PC-9 (cell line): ENCODE results near the gene GAN. TPM values are rescaled to one million over a fixed set of nuclear protein-coding genes. Genes with fewer than 3 reads are reported as not detected.

Experiments
- BruUV-seq: library from RNA; stranded (reverse); fragments of 400-500 nt; replicated peaks from 2 replicates; lab custom pipeline; 2021; lab: Mats Ljungman, UMichigan
- CTCF ChIA-PET: fragments of 300-600 bp; sonication (Branson Sonifier 250); formaldehyde crosslinking; loops from one replicate; lab custom pipeline; 2022; ENCODE audit warnings: antibody characterized with exemption; lab: Charles Lee
- POLR2A ChIA-PET: fragments of 300-600 bp; sonication (Branson Sonifier 250); formaldehyde crosslinking; loops from one replicate; lab custom pipeline; 2022; ENCODE audit warnings: antibody characterized with exemption; ENCODE audit not compliant: unreplicated experiment; lab: Charles Lee
- DNase-seq, 2 experiments: peaks; one replicate each; pipeline versions ENCODE4 v3.0.0 to v3.0.0-alpha.2; 2015 to 2022; ENCODE audit warnings: mixed read lengths in 1 of 2
- H2AFZ ChIP-seq: fragments of 200-600 bp; sonication (generic); 2 replicates; pipeline ENCODE4 v1.8.1; 2017; ENCODE audit warnings: antibody characterized with exemption
- H3F3A ChIP-seq: fragments of 200-600 bp; sonication (generic); 2 replicates; pipeline ENCODE4 v1.8.1; 2017; ENCODE audit warnings: antibody characterized with exemption, mild to moderate bottlenecking, low read depth; ENCODE audit not compliant: insufficient read depth
- H3K27ac ChIP-seq: fragments of 200-600 bp; sonication (generic); 2 replicates; pipeline ENCODE4 v1.6.1; 2016; ENCODE audit warnings: mixed run types
- H3K27me3 ChIP-seq: fragments of 200-600 bp; sonication (generic); 2 replicates; pipeline ENCODE4 v1.6.1; 2016; ENCODE audit warnings: low read depth, mixed run types; ENCODE audit not compliant: insufficient read depth
- H3K36me3 ChIP-seq: fragments of 200-600 bp; sonication (generic); 2 replicates; pipeline ENCODE4 v1.6.1; 2016; ENCODE audit warnings: low read depth, mixed run types
- H3K4me1 ChIP-seq: fragments of 200-600 bp; sonication (generic); replicated peaks from 2 replicates; pipeline ENCODE4 v1.6.1; 2016; ENCODE audit warnings: mixed run types; ENCODE audit not compliant: insufficient read depth
- H3K4me2 ChIP-seq: fragments of 200-600 bp; sonication (generic); 2 replicates; pipeline ENCODE4 v1.6.1; 2017; ENCODE audit warnings: mixed run types
- H3K4me3 ChIP-seq: fragments of 200-600 bp; sonication (generic); 2 replicates; pipeline ENCODE4 v1.6.1; 2016; ENCODE audit warnings: mixed run types
- H3K79me2 ChIP-seq: fragments of 200-600 bp; sonication (generic); 2 replicates; pipeline ENCODE4 v1.6.1; 2017; ENCODE audit warnings: low read depth, mixed run types
- H3K9me2 ChIP-seq: fragments of 200-600 bp; sonication (generic); 2 replicates; pipeline ENCODE4 v1.8.1; 2017; ENCODE audit warnings: mild to moderate bottlenecking; ENCODE audit not compliant: insufficient read depth
- H3K9me3 ChIP-seq: fragments of 200-600 bp; sonication (generic); 2 replicates; pipeline ENCODE4 v1.8.1; 2016; ENCODE audit warnings: low read depth; ENCODE audit not compliant: insufficient read depth
- H4K20me1 ChIP-seq: fragments of 200-600 bp; sonication (generic); 2 replicates; pipeline ENCODE4 v1.8.1; 2017; ENCODE audit not compliant: insufficient read depth
- EZH2 ChIP-seq: fragments of 200-600 bp; sonication (generic); IDR thresholded peaks from 2 replicates; pipeline ENCODE4 v1.8.0; 2017; ENCODE audit warnings: antibody characterized with exemption, low read depth
- intact Hi-C: fragments of 100-400 bp; cut with micrococcal nuclease; formaldehyde crosslinking; loops from one replicate; pipeline ENCODE4 v1.10.0; 2022; ENCODE audit not compliant: unreplicated experiment
- total RNA-seq: library from RNA; stranded (reverse); gene quantifications from 2 replicates; pipeline ENCODE4 v1.2.3, GENCODE V29; 2021
- TF ChIP-seq, protein P1 (sequence below): fragments of 200-600 bp; sonication (generic); conservative IDR thresholded peaks from 2 replicates; pipeline ENCODE4 v1.6.1; 2017; ENCODE audit warnings: mixed run types, antibody characterized with exemption, mild to moderate bottlenecking, moderate library complexity

Gene GAN
- total RNA-seq, 1 experiment from 2014 or later = 11.9 TPM

DNA sequence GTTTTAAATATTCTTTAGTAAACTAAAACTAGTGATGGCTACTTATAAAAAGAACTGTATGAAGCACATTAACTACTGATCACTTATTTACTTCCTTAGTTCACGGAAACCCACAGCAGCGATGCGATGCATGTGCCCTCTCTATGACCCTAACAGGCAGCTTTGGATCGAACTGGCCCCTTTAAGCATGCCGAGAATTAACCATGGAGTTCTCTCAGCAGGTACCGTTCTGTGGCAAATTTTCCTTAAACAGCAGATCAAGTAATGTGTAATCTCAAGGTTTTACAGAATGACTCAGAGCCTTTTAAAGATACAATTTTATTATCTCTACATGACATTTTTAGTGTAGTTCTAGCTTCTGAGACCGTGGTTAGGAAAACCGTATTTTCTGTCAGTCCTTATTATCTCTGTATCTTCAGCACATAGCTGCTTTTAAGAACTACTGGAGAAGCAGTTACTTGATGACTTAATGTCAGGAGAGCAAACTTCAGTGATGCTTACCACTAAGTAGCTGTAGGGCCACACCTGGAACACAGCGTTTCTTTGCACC, 43.0 kb downstream of the GAN start:
- Histone ChIP-seq H3K4me2 (no peak overlapping the region), H4K20me1 (no peaks in the 10 kb centered on the region), H3K27ac (no peak overlapping the region), H3K9me3 (no peaks in the 10 kb centered on the region), H3K4me3 (no peak overlapping the region), H3K79me2 (no peaks in the 10 kb centered on the region), H3K27me3 (no peaks in the 10 kb centered on the region), H2AFZ (no peak overlapping the region), H3F3A (no peaks in the 10 kb centered on the region), H3K9me2 (no peaks in the 10 kb centered on the region), H3K36me3 (peaks cover 8% of the 10 kb centered on the region; the same call in 1 of the 2 replicates), H3K4me1 (no peaks in the 10 kb centered on the region)
- ChIA-PET CTCF (no interaction called here), POLR2A (no interaction called here)
- intact Hi-C loops = loop anchor here (5.0 kb wide), 1 partner anchor 95 kb away; no protein-coding TSS in a partner anchor
- DNase-seq = no peak
- TF ChIP-seq, protein P1, sequence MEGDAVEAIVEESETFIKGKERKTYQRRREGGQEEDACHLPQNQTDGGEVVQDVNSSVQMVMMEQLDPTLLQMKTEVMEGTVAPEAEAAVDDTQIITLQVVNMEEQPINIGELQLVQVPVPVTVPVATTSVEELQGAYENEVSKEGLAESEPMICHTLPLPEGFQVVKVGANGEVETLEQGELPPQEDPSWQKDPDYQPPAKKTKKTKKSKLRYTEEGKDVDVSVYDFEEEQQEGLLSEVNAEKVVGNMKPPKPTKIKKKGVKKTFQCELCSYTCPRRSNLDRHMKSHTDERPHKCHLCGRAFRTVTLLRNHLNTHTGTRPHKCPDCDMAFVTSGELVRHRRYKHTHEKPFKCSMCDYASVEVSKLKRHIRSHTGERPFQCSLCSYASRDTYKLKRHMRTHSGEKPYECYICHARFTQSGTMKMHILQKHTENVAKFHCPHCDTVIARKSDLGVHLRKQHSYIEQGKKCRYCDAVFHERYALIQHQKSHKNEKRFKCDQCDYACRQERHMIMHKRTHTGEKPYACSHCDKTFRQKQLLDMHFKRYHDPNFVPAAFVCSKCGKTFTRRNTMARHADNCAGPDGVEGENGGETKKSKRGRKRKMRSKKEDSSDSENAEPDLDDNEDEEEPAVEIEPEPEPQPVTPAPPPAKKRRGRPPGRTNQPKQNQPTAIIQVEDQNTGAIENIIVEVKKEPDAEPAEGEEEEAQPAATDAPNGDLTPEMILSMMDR = no peak
- TF ChIP-seq EZH2 = no peak
- BruUV-seq = no TSS peak

DNA sequence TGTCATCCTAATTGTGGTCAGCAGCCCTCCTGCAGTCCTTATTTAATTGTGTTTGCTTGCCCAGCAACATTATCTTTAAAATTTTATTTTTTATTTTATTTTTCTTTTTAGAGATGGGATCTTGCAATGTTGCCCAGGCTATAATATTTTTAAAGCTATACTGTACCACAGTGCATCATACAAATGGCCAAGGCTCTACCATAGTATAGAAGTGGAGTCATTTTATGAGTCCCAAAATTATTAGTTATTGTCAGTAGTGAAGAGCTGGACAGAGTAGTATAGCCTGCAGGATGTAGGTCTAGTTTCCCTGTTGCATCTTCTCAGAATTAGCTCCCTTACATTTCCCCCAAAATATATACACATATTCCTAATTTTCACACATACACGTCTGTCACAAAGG, 44.1 kb downstream of the GAN start:
- no peaks in the 10 kb centered on the region for H3K27me3 ChIP-seq
- no peak overlapping the region for H3K4me2 ChIP-seq
- TF ChIP-seq, protein P1 = no peak
- no peak for TF ChIP-seq EZH2
- no peaks in the 10 kb centered on the region for H3K4me1 ChIP-seq
- H3K36me3 ChIP-seq = peaks cover 8% of the 10 kb centered on the region
- no peaks in the 10 kb centered on the region for H3F3A ChIP-seq
- POLR2A ChIA-PET = no interaction called here
- no peak overlapping the region for H3K27ac ChIP-seq
- H3K79me2 ChIP-seq = no peaks in the 10 kb centered on the region
- H3K9me3 ChIP-seq = no peaks in the 10 kb centered on the region
- no peak overlapping the region for H2AFZ ChIP-seq
- CTCF ChIA-PET = no interaction called here
- no peaks in the 10 kb centered on the region for H4K20me1 ChIP-seq
- no peak for DNase-seq
- intact Hi-C loops = loop anchor here (5.0 kb wide), 1 partner anchor 97 kb away; no protein-coding TSS in a partner anchor
- no peaks in the 10 kb centered on the region for H3K9me2 ChIP-seq
- BruUV-seq = no TSS peak
- no peak overlapping the region for H3K4me3 ChIP-seq

DNA sequence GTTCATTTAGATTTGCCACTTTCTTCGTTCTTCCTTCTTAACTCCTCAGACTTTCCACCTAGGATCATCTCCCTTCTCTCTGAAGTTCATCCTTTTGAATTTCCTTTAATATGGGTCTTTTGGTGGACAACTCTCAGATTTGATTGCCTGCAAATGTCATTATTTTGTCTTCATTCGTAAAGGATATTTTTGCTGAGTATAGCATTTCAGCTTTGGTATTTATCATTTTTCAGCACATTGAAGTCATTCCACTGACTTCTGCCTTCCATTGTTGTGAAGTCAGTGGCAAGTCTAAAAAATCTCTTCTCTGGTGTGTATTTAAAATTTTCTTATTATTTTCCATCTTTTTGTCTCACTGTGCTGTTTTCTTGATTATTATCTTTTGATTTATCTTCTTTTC, 45.4 kb downstream of the GAN start:
- DNase-seq = no peak
- no TSS peak for BruUV-seq
- intact Hi-C loops = loop anchor here (5.0 to 10.0 kb wide), 2 partner anchors 153 to 325 kb away; partner anchors contain the start of gene ATMIN
- H3K79me2 ChIP-seq = no peaks in the 10 kb centered on the region
- no peak overlapping the region for H3K4me3 ChIP-seq
- H3K9me2 ChIP-seq = no peaks in the 10 kb centered on the region
- H3K4me1 ChIP-seq = no peaks in the 10 kb centered on the region
- H3K4me2 ChIP-seq = no peak overlapping the region
- CTCF ChIA-PET = no interaction called here
- peaks cover 4% of the 10 kb centered on the region; the same call in 1 of the 2 replicates for H3K36me3 ChIP-seq
- POLR2A ChIA-PET = no interaction called here
- no peaks in the 10 kb centered on the region for H3F3A ChIP-seq
- no peak overlapping the region for H2AFZ ChIP-seq
- TF ChIP-seq, protein P1 = no peak
- no peak for TF ChIP-seq EZH2
- no peak overlapping the region for H3K27ac ChIP-seq
- H4K20me1 ChIP-seq = no peaks in the 10 kb centered on the region
- H3K9me3 ChIP-seq = no peaks in the 10 kb centered on the region
- no peaks in the 10 kb centered on the region for H3K27me3 ChIP-seq
